Measurements from ENCODE around the gene SPINK9. TPM values are rescaled to one million over a fixed set of nuclear protein-coding genes. Genes with fewer than 3 reads are reported as not detected.

SPINK9 gene
- total RNA-seq, 1 donor from 2014 or later, result not detected

- Mint-ChIP-seq H3K27ac (ENCODE audit: unreplicated experiment) (no peak overlapping the region), H3K4me3 (ENCODE audit: unreplicated experiment) (no peak overlapping the region), H3K27me3 (ENCODE audit: low read depth) (no peaks in the 10 kb centered on the region), H3K9me3 (ENCODE audit: low read depth) (peaks cover 3% of the 10 kb centered on the region), H3K4me1 (ENCODE audit: low read depth) (peaks cover 4% of the 10 kb centered on the region), H3K36me3 (ENCODE audit: low read depth) (no peaks in the 10 kb centered on the region)
- DNase-seq (ENCODE audit: low spot score), result no peak
- no peak for TF ChIP-seq CTCF (IDR thresholded peaks at IDR 0.05)
Observed at GRCh38 chr5:148347706-148348105, 12.3 kb downstream of the SPINK9 start.

GRCh38 chr5:148352696-148353095 is 17.3 kb downstream of the SPINK9 start:
- no peak for DNase-seq (ENCODE audit: low spot score)
- H3K9me3 Mint-ChIP-seq (ENCODE audit: low read depth), result peaks cover 3% of the 10 kb centered on the region
- peaks cover 4% of the 10 kb centered on the region for H3K4me1 Mint-ChIP-seq (ENCODE audit: low read depth)
- H3K36me3 Mint-ChIP-seq (ENCODE audit: low read depth), result no peaks in the 10 kb centered on the region
- H3K4me3 Mint-ChIP-seq (ENCODE audit: unreplicated experiment), result no peak overlapping the region
- H3K27ac Mint-ChIP-seq (ENCODE audit: unreplicated experiment), result no peak overlapping the region
- no peak for TF ChIP-seq CTCF (IDR thresholded peaks at IDR 0.05)
- peaks cover 2% of the 10 kb centered on the region for H3K27me3 Mint-ChIP-seq (ENCODE audit: low read depth)

- no peak overlapping the region for H3K27ac Mint-ChIP-seq (ENCODE audit: unreplicated experiment)
- peaks cover 4% of the 10 kb centered on the region for H3K4me1 Mint-ChIP-seq (ENCODE audit: low read depth)
- no peaks in the 10 kb centered on the region for H3K36me3 Mint-ChIP-seq (ENCODE audit: low read depth)
- peak; percentile 31 for TF ChIP-seq CTCF (IDR thresholded peaks at IDR 0.05)
- no peak for DNase-seq (ENCODE audit: low spot score)
- peaks cover 2% of the 10 kb centered on the region for H3K27me3 Mint-ChIP-seq (ENCODE audit: low read depth)
- peaks cover 3% of the 10 kb centered on the region for H3K9me3 Mint-ChIP-seq (ENCODE audit: low read depth)
- no peak overlapping the region for H3K4me3 Mint-ChIP-seq (ENCODE audit: unreplicated experiment)
Observed at GRCh38 chr5:148353634-148354033, 18.3 kb downstream of the SPINK9 start.

DNA sequence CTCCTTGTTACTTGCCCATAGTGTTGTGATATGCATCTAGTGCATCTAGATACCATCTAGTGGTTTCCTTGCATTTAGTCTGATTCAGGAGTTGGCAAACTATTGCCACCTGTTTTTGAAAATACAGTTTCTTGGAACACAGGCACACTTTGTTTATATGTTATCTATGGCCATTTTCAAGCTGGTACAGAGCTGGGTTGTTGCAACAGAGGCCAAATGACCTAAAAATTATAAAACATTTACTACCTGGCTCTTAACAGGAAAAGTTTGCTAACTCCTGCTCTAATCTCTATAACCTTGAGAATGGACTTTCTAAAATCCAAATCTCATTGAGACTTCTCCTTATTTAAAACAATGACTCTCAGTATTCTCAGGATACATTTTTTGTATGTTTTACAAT is 29.0 kb downstream of the SPINK9 start:
- DNase-seq (ENCODE audit: low spot score), result no peak
- no peak overlapping the region for H3K27ac Mint-ChIP-seq (ENCODE audit: unreplicated experiment)
- H3K4me1 Mint-ChIP-seq (ENCODE audit: low read depth), result no peaks in the 10 kb centered on the region
- no peak for TF ChIP-seq CTCF (IDR thresholded peaks at IDR 0.05)
- H3K36me3 Mint-ChIP-seq (ENCODE audit: low read depth), result peaks cover 3% of the 10 kb centered on the region
- peaks cover 4% of the 10 kb centered on the region for H3K27me3 Mint-ChIP-seq (ENCODE audit: low read depth)
- H3K9me3 Mint-ChIP-seq (ENCODE audit: low read depth), result peaks cover 17% of the 10 kb centered on the region
- no peak overlapping the region for H3K4me3 Mint-ChIP-seq (ENCODE audit: unreplicated experiment)

- Mint-ChIP-seq H3K4me3 (ENCODE audit: unreplicated experiment) (no peak overlapping the region), H3K4me1 (ENCODE audit: low read depth) (no peaks in the 10 kb centered on the region), H3K9me3 (ENCODE audit: low read depth) (peaks cover 16% of the 10 kb centered on the region), H3K27me3 (ENCODE audit: low read depth) (peaks cover 2% of the 10 kb centered on the region), H3K36me3 (ENCODE audit: low read depth) (peaks cover 3% of the 10 kb centered on the region), H3K27ac (ENCODE audit: unreplicated experiment) (no peak overlapping the region)
- DNase-seq (ENCODE audit: low spot score), result no peak
- TF ChIP-seq CTCF (IDR thresholded peaks at IDR 0.05), result no peak
Observed at GRCh38 chr5:148368299-148368698, 32.9 kb downstream of the SPINK9 start.

All from chondrocyte (in vitro differentiated cells).